Stimulated activated CD4-positive, alpha-beta T cell treated with anti-CD3 and anti-CD28 coated beads, Interleukin-12 subunit alpha, Interleukin-12 subunit beta, amount 100 ng/mL, for 24 hours (primary cell): Measurements from ENCODE around the gene PLA1A.

Experiments used
- DNase-seq, 2 experiments: peaks; one replicate each; pipeline ENCODE4 v3.0.0-alpha.2; 2020; ENCODE audit warnings: low read depth in 2 of 2

Gene PLA1A

GRCh38 chr3:119636891-119637611 is 39.4 kb downstream of the PLA1A start:
- no peak for DNase-seq

GRCh38 chr3:119637679-119638477 is 40.2 kb downstream of the PLA1A start:
- DNase-seq, result no peak

GRCh38 chr3:119639494-119640350 is 42.0 kb downstream of the PLA1A start:
- no peak for DNase-seq

- no peak for DNase-seq
These were observed 43.7 kb downstream of the PLA1A start for GRCh38 chr3:119641416-119641815.

- DNase-seq, result no peak
These were observed 45.2 kb downstream of the PLA1A start for GRCh38 chr3:119642746-119643473.

GRCh38 chr3:119643528-119643927 is 45.8 kb downstream of the PLA1A start:
- DNase-seq, result no peak

GRCh38 chr3:119644481-119644880 is 46.8 kb downstream of the PLA1A start:
- DNase-seq, result no peak

GRCh38 chr3:119645813-119646212 is 48.1 kb downstream of the PLA1A start:
- no peak for DNase-seq

GRCh38 chr3:119647171-119647570 is 49.5 kb downstream of the PLA1A start:
- DNase-seq, result no peak

GRCh38 chr3:119647843-119648575 is 50.3 kb downstream of the PLA1A start:
- no peak for DNase-seq

GRCh38 chr3:119649761-119650160 is 52.1 kb downstream of the PLA1A start:
- no peak for DNase-seq

- DNase-seq, result no peak
These were observed 54.8 kb downstream of the PLA1A start for GRCh38 chr3:119652306-119653033.

GRCh38 chr3:119653876-119654275 is 56.2 kb downstream of the PLA1A start:
- DNase-seq, result no peak

- DNase-seq, result no peak
These were observed 60.4 kb downstream of the PLA1A start for GRCh38 chr3:119657887-119658702.

GRCh38 chr3:119658994-119659393 is 61.3 kb downstream of the PLA1A start:
- no peak for DNase-seq

- DNase-seq, result no peak
These were observed 62.1 kb downstream of the PLA1A start for GRCh38 chr3:119659606-119660291.

- no peak for DNase-seq
These were observed 63.1 kb downstream of the PLA1A start, which contains the start of gene POPDC2 for GRCh38 chr3:119660474-119661440. POPDC2 (minus strand) TSS chr3:119660589; CDS start chr3:119660423, 166 bp downstream.
